HG02943 (cell line): ENCODE results near the gene SLC25A29.

Source experiments
- ATAC-seq: cut with Tn5 transposase; IDR thresholded peaks from one replicate; pipeline ENCODE4 v1.9.1; 2021; ENCODE audit warnings: mild to moderate bottlenecking, low read depth, moderate library complexity; ENCODE audit not compliant: unreplicated experiment

SLC25A29 gene

DNA sequence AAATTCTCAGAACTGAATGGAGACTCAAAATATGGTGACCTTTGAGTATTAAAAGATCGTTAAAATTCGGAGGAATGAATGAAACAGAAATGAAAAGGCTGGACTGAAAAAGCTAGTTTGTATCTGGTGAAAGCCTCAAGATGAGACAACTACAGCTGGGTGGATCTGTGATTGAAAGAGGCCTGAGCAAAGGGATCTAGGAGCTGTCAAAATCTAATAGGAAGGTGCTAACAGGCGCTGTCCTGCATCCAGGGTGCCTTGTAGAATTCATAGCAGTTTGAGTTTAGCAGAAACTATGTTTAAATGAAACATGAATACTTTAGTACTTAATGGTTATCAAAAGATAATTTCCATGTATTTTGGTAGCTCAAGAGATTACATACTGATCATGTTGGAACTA, 65.0 kb downstream of the SLC25A29 start:
- no peak for ATAC-seq
